HEK293T (cell line): ENCODE measurements around the gene KCNK10.

ENCODE experiments used
- CTCF ChIA-PET: fragments of 350-600 bp; formaldehyde crosslinking; extraction: SDS; loops from one replicate; lab custom pipeline; 2021; ENCODE audit warnings: antibody characterized with exemption, inconsistent platforms; lab: Yijun Ruan, JAX
- POLR2A ChIA-PET: fragments of 350-600 bp; formaldehyde crosslinking; extraction: SDS; loops from one replicate; lab custom pipeline; 2020; ENCODE audit warnings: antibody characterized with exemption, inconsistent platforms; lab: Yijun Ruan, JAX
- DNase-seq: peaks from one replicate; pipeline ENCODE4 v3.0.0; 2012; ENCODE audit warnings: mixed read lengths; ENCODE audit errors: extremely low spot score
- ARNT ChIP-seq: fragments of 450-650 bp; IDR thresholded peaks from 2 replicates; pipeline ENCODE4 v1.6.1; 2017; ENCODE audit warnings: mild to moderate bottlenecking
- BHLHE40 ChIP-seq: fragments of 450-650 bp; IDR thresholded peaks from 2 replicates; pipeline ENCODE4 v1.6.1; 2016; ENCODE audit warnings: mild to moderate bottlenecking, moderate library complexity, borderline replicate concordance
- CTBP1 ChIP-seq: fragments of 450-650 bp; IDR thresholded peaks from 2 replicates; pipeline ENCODE4 v1.6.1; 2016; ENCODE audit warnings: borderline replicate concordance
- ELF4 ChIP-seq: fragments of 450-650 bp; IDR thresholded peaks from 2 replicates; pipeline ENCODE4 v1.6.1; 2017; ENCODE audit warnings: antibody characterized with exemption
- FOXA1 ChIP-seq: fragments of 450-650 bp; IDR thresholded peaks from 2 replicates; pipeline ENCODE4 v1.6.1; 2016; ENCODE audit warnings: mild to moderate bottlenecking
- FOXK2 ChIP-seq: fragments of 450-650 bp; IDR thresholded peaks from 2 replicates; pipeline ENCODE4 v1.6.1; 2016; ENCODE audit warnings: mild to moderate bottlenecking
- FOXM1 ChIP-seq: fragments of 450-650 bp; IDR thresholded peaks from 2 replicates; pipeline ENCODE4 v1.6.1; 2017; ENCODE audit warnings: mild to moderate bottlenecking, borderline replicate concordance
- HDGF ChIP-seq: fragments of 450-650 bp; IDR thresholded peaks from 2 replicates; pipeline ENCODE4 v1.6.1; 2017; ENCODE audit warnings: antibody characterized with exemption, borderline replicate concordance
- L3MBTL2 ChIP-seq: fragments of 450-650 bp; conservative IDR thresholded peaks from 2 replicates; pipeline ENCODE4 v1.6.1; 2016; ENCODE audit warnings: mild to moderate bottlenecking
- LEF1 ChIP-seq: fragments of 450-650 bp; IDR thresholded peaks from 2 replicates; pipeline ENCODE4 v1.6.1; 2017; ENCODE audit warnings: mild to moderate bottlenecking, borderline replicate concordance
- NFRKB ChIP-seq: fragments of 450-650 bp; IDR thresholded peaks from 2 replicates; pipeline ENCODE4 v1.6.1; 2016; ENCODE audit warnings: mild to moderate bottlenecking, moderate library complexity
- PKNOX1 ChIP-seq: fragments of 450-650 bp; IDR thresholded peaks from 2 replicates; pipeline ENCODE4 v1.6.1; 2016
- SP1 ChIP-seq: fragments of 450-650 bp; IDR thresholded peaks from 2 replicates; pipeline ENCODE4 v1.6.1; 2017
- SUZ12 ChIP-seq: fragments of 450-650 bp; IDR thresholded peaks from 2 replicates; pipeline ENCODE4 v1.6.1; 2016; ENCODE audit warnings: mild to moderate bottlenecking
- TARDBP ChIP-seq: fragments of 450-650 bp; IDR thresholded peaks from 2 replicates; pipeline ENCODE4 v1.6.1; 2016
- ZNF384 ChIP-seq: fragments of 450-650 bp; IDR thresholded peaks from 2 replicates; pipeline ENCODE4 v1.6.1; 2016

The KCNK10 gene

GRCh38 chr14:88209273-88209672 is 113.8 kb downstream of the KCNK10 start:
- POLR2A ChIA-PET = no interaction called here
- CTCF ChIA-PET = no interaction called here
- DNase-seq = no peak
- TF ChIP-seq PKNOX1 = no peak
- no peak for TF ChIP-seq FOXM1
- no peak for TF ChIP-seq FOXK2
- no peak for TF ChIP-seq SP1
- TF ChIP-seq SUZ12 = no peak
- no peak for TF ChIP-seq FOXA1
- TF ChIP-seq LEF1 = no peak
- TF ChIP-seq CTBP1 = no peak
- TF ChIP-seq L3MBTL2 = no peak
- TF ChIP-seq ZNF384 = no peak
- TF ChIP-seq ARNT = no peak
- TF ChIP-seq TARDBP = no peak
- no peak for TF ChIP-seq NFRKB
- TF ChIP-seq ELF4 = no peak
- no peak for TF ChIP-seq HDGF
- no peak for TF ChIP-seq BHLHE40

GRCh38 chr14:88208858-88209257 is 114.2 kb downstream of the KCNK10 start:
- POLR2A ChIA-PET = no interaction called here
- CTCF ChIA-PET = no interaction called here
- no peak for DNase-seq
- TF ChIP-seq FOXK2 (no peak), FOXM1 (no peak), HDGF (no peak), NFRKB (no peak), PKNOX1 (no peak), SP1 (no peak), BHLHE40 (no peak), ELF4 (no peak), FOXA1 (no peak), SUZ12 (no peak), ZNF384 (no peak), ARNT (no peak), CTBP1 (no peak)

DNA sequence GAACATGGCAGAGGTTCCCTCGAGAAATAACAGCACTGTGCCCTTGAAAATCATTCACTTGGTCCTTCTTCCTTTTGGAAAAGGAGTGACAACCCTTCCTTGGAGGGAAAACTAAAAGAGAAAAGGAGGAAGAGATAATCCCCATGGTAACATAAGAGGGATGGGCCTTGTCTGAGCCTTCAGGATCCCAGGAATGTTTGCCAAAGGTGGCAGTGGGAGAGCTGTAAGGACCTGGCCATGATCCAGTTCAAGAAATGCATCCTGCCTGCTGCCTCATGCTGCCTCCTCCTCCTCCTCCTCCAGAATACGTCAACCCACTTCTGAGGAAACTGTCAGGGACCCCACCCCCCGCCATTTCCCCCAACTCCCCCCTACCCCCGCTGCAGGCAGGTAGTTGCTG is 118.8 kb downstream of the KCNK10 start:
- ChIA-PET POLR2A (no interaction called here), CTCF (interaction anchor here (0.6 kb wide), 1 partner anchor 1710 kb away, joined by 3 read pairs; no protein-coding TSS in a partner anchor)
- TF ChIP-seq NFRKB (no peak), FOXA1 (no peak), TARDBP (no peak), L3MBTL2 (no peak), BHLHE40 (no peak), HDGF (no peak)
- no peak for DNase-seq

- POLR2A ChIA-PET = no interaction called here
- DNase-seq = no peak
- no peak for TF ChIP-seq CTBP1
- TF ChIP-seq ELF4 = no peak
- TF ChIP-seq ZNF384 = no peak
- no peak for TF ChIP-seq NFRKB
- TF ChIP-seq FOXA1 = no peak
- no peak for TF ChIP-seq SP1
- TF ChIP-seq BHLHE40 = no peak
- TF ChIP-seq TARDBP = no peak
- TF ChIP-seq ARNT = no peak
- TF ChIP-seq FOXK2 = no peak
- TF ChIP-seq L3MBTL2 = no peak
- no peak for TF ChIP-seq FOXM1
- no peak for TF ChIP-seq PKNOX1
- TF ChIP-seq LEF1 = no peak
- TF ChIP-seq SUZ12 = no peak
- TF ChIP-seq HDGF = no peak
- CTCF ChIA-PET = interaction anchor here (1.7 kb wide), 1 partner anchor 14 kb away, joined by 4 read pairs; no protein-coding TSS in a partner anchor
Measured at GRCh38 chr14:88203291-88203690, 119.8 kb downstream of the KCNK10 start.

- CTCF ChIA-PET = interaction anchor here (1.7 kb wide), 1 partner anchor 13 kb away, joined by 4 read pairs; no protein-coding TSS in a partner anchor
- DNase-seq = no peak
- no peak for TF ChIP-seq FOXK2
- no peak for TF ChIP-seq SUZ12
- no peak for TF ChIP-seq LEF1
- no peak for TF ChIP-seq FOXM1
- no peak for TF ChIP-seq CTBP1
- no peak for TF ChIP-seq FOXA1
- TF ChIP-seq PKNOX1 = no peak
- no peak for TF ChIP-seq NFRKB
- no peak for TF ChIP-seq ARNT
- POLR2A ChIA-PET = no interaction called here
Measured at GRCh38 chr14:88202286-88202685, 120.8 kb downstream of the KCNK10 start.

DNA sequence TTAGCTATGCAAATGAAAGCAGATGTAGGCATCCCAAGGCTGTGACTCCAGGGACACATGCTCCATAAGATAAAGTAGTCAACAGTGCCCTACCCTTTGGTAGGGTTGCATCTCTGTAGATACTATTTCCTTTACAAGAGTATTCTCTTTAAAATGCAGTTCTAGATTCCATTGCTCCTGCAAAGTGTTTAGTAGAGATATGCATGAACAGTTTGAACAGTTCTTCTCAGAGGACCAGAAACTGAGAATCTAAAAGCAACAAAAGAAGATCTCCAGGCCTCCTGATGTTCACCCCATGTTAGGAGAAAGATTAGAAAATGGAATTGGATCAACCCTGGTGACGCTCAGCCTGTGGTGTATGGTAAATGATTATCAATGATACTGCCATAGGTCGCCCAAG is 121.2 kb downstream of the KCNK10 start:
- ChIA-PET POLR2A (no interaction called here), CTCF (no interaction called here)
- DNase-seq = no peak
- TF ChIP-seq TARDBP (no peak), PKNOX1 (no peak), HDGF (no peak), BHLHE40 (no peak), L3MBTL2 (no peak), CTBP1 (no peak), SUZ12 (no peak), ELF4 (no peak), FOXA1 (no peak), LEF1 (no peak), FOXM1 (no peak), ARNT (no peak), SP1 (no peak), ZNF384 (no peak), NFRKB (no peak), FOXK2 (no peak)
